Stimulated activated CD4-positive, alpha-beta T cell treated with anti-CD3 and anti-CD28 coated beads, Interleukin-1b, Interleukin-23, amount 100 ng/mL, for 4 hours (primary cell): ENCODE measurements around the gene PASK.

Experiments used
- DNase-seq, 2 donors: peaks; one replicate each; pipeline ENCODE4 v3.0.0-alpha.2; 2020; ENCODE audit warnings: low read depth in 2 of 2

PASK gene

GRCh38 chr2:241148239-241148638 is 1.0 kb downstream of the PASK start:
- no peak for DNase-seq

GRCh38 chr2:241147336-241147735 is 1.9 kb downstream of the PASK start:
- DNase-seq = no peak

GRCh38 chr2:241146286-241146685 is 3.0 kb downstream of the PASK start:
- DNase-seq = no peak

- DNase-seq = no peak
Observed at GRCh38 chr2:241142593-241142992, 6.7 kb downstream of the PASK start.

- DNase-seq = no peak
Observed at GRCh38 chr2:241142063-241142462, 7.2 kb downstream of the PASK start.

GRCh38 chr2:241141214-241141770 is 8.0 kb downstream of the PASK start:
- no peak for DNase-seq

GRCh38 chr2:241140445-241140840 is 8.8 kb downstream of the PASK start:
- DNase-seq = no peak

GRCh38 chr2:241139531-241140444 is 9.5 kb downstream of the PASK start:
- DNase-seq = no peak

GRCh38 chr2:241138471-241138870 is 10.8 kb downstream of the PASK start:
- no peak for DNase-seq

- no peak for DNase-seq
Observed at GRCh38 chr2:241137276-241138190, 11.7 kb downstream of the PASK start.

GRCh38 chr2:241136661-241137260 is 12.5 kb downstream of the PASK start:
- no peak for DNase-seq

- DNase-seq = no peak
Observed at GRCh38 chr2:241136191-241136590, 13.1 kb downstream of the PASK start.

- DNase-seq = no peak
Observed at GRCh38 chr2:241135737-241136136, 13.5 kb downstream of the PASK start.

- DNase-seq = no peak
Observed at GRCh38 chr2:241134711-241135110, 14.6 kb downstream of the PASK start.

- no peak for DNase-seq
Observed at GRCh38 chr2:241133436-241133820, 15.8 kb downstream of the PASK start.

GRCh38 chr2:241132538-241133435 is 16.5 kb downstream of the PASK start:
- DNase-seq = no peak

- no peak for DNase-seq
Observed at GRCh38 chr2:241131531-241131930, 17.7 kb downstream of the PASK start.

- DNase-seq = no peak
Observed at GRCh38 chr2:241130316-241130715, 19.0 kb downstream of the PASK start.

GRCh38 chr2:241129086-241129871 is 20.0 kb downstream of the PASK start:
- no peak for DNase-seq

GRCh38 chr2:241128266-241128665 is 21.0 kb downstream of the PASK start:
- DNase-seq = no peak
